NOMO-1 treated with dmso at 0.1 percent for 144 hours (cell line): ENCODE results near the gene POLR2J.
A peak's percentile ranks its signal among the peaks of the same experiment; 100 is the strongest.

Experiments
- DNase-seq: peaks from one replicate; lab custom pipeline; 2025; ENCODE audit not compliant: unreplicated experiment; lab: John Stamatoyannopoulos, UW

POLR2J gene

DNA sequence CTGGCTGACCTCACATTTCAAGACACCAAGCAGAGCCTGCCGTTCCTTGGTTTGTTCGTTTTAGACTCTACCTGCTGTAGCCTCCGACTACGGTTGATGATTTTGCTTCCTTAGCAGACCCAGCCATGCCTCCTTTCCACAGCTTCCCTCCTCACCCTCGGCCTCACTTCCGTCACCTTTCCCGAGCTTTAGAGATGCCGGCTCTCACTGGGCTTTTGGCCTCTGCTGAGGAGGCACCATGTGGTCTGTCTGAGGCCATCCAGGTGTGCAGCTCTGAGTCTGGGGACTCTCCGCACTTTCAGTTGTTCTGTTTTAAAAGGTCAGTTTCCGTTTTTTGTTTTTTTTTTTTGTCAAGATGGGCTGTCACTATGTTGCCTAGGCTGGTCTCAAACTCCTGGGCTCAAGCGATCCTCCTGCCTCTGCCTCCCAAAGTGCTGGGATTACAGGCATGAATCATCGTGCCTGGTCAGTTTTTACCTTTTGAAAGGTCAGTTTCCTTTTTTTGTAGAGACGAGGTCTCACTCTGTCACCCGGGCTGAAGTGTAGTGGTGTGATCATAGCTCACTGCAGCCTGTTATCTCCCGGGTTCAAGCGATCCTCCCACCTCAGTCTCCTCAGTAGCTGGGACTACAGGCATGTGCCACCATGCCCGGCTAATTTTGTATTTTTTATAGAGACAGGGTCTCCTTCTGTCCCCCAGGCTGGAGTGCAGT lies 33.6 kb downstream of the POLR2J start:
- DNase-seq, result no peak

GRCh38 chr7:102439963-102440795 lies 38.5 kb downstream of the POLR2J start:
- no peak for DNase-seq

GRCh38 chr7:102436118-102436517 lies 42.6 kb downstream of the POLR2J start:
- DNase-seq, result no peak

GRCh38 chr7:102434039-102434486 lies 44.7 kb downstream of the POLR2J start:
- DNase-seq, result no peak

DNA sequence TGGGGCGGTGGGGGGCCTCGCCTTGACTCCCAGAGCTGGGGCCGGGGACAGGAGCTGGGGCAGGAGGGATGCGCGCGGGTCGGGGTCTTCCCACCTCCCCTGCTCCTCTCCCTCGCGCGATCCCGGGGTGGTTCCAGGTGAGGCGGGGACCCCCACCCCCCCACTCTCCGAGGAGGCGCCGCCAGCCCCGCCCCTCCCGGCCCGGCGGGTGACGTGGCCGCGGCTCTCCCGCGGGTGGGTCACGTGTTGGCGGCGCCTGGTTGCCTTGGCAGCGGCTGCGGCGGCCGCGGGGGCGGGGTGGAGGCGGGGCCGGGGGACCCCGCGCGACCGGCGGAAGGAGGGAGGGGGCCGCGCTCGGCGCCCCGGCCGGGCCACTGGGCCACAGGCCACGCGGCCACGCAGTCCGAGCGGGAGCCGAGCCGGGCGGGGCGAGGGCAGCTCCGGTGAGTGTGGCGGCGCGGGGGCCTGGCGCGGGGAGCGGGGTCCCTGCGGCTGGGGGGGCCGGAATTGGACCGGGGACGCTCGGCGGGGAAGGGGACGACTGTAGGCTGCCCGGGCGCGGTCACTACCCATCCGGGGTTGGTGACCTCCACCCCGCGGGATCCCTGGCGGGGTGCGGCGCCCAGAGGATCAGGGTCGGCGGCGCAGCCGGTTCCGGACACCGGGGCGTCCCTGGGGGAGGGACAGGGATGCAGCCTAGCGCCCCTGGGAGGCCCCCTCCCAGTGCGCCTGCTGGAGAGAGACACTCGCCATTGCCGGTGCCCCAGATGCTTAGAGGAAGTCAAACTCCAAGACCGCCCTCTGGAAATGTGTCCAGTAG lies 45.3 kb downstream of the POLR2J start, which contains the start of gene ORAI2:
ORAI2 (plus strand) TSS at position 357 of the 820 bp plus-strand sequence. CDS start 5,382 bp downstream, outside the sequence.
- DNase-seq, result peak; percentile 62

DNA sequence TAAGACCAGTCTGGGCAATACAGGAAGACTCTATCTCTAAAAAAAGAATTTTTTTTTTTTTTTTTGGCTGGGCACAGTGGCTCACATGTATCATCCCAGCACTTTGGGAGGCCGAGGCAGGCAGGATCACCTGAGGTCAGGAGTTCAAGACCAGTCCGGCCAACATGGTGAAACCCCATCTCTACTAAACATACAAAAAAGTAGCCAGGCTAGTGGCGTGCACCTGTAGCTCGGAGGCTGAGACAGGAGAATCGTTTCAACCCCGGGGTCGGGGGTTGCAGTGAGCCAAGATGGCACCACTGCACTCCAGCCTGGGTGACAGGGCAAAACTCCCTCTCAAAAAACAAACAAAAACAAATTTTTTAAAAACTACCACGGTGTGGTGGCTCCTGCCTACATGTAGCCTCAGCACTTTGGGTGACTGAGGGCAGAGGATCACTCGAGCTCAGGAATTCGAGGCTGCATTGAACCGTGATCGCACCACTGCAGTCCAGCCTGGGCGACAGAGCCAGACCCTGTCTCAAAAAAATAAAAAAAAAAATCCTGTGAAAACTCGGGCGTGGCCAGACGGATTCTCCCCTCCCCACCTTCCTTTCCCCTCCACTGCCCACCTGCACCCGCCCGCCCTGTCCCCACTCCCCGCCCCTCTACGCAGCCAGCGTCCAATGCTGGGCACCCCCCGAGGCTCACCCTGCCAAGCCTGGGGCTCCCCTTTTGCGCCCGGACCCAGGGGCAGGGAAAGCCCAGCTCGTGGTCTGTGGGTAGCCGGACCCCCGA lies 46.1 kb downstream of the POLR2J start:
- no peak for DNase-seq

DNA sequence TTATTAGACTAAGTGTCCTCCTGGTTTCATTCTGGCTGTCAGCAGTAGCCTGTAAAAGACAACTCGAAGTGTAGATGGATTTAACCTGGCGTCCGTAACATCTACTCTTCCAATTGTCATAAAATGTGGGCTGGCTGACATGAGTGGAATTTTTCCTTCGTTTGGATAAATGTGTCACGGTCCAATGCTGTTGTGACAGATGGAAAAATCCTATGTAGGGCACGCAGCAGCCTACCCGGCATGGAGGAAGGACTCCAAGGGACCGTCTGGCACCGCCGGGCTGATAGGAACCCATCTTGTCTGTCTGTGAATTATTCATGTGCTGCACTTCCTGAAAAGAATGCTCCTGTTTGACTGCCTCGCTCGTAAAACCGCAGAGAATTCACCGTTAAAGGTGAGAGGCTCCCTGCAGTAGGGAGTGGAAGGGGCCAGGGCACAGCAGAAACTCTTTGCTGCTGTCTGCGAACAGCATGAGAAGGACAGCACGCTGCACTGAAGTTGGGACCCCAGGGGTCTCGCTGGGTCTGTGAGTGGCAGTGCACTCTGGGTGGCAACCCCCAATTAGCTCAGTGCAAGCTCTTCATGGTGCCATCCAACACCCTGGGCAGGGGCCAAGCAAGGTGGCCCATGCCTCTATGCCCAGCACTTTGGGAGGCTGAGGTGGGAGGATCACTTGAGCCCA lies 47.0 kb downstream of the POLR2J start:
- DNase-seq, result peak; percentile 58

- no peak for DNase-seq
Observed at GRCh38 chr7:102429141-102429899, 49.4 kb downstream of the POLR2J start.

GRCh38 chr7:102427019-102427405 lies 51.7 kb downstream of the POLR2J start:
- DNase-seq, result no peak

DNA sequence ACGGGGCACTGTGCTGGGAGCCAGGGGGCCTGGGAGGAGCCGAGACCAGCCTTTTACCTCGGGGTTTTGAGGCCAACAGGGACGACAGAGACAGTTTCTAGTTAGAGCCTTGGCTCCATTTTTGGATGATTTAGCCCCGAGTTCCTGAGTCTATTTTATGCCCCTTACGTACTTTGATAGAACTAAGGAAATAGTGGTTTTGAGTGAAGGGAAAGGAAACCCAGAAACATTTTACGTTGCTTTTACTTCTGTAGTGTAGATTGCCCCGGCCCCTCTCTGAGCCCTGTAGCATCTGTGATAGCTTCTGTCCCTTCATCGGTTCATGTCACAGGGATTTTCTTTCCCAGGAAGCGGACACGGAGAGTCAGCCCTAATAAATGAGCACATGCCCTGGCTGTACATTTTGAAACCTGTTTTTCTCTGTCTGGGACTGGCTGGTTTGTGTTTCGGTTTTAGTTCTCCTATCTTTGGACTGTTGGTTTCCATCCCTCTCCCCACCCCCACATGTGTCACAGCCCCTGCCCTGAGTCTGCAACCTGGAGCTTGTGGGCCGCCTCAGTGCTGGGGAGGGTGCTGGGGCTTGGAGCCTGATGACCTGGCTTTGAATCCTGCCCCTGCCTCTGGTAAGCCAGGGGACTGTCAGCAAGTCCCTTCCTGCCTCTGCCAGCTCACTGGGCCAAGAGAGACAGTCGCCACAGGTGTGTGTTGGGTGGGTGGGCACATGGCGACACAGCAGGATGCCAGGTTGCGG lies 52.3 kb downstream of the POLR2J start:
- peak; percentile 82 for DNase-seq

GRCh38 chr7:102425639-102426267 lies 53.0 kb downstream of the POLR2J start:
- peak; percentile 61 for DNase-seq

- DNase-seq, result peak; percentile 15
Observed at GRCh38 chr7:102424787-102425218, 53.9 kb downstream of the POLR2J start.

GRCh38 chr7:102424129-102424551 lies 54.6 kb downstream of the POLR2J start:
- DNase-seq, result no peak
